Osteoblast (primary cell): Measurements from ENCODE around the gene ORM1. TPM values are rescaled to one million over a fixed set of nuclear protein-coding genes. Genes with fewer than 3 reads are reported as not detected.

ENCODE experiments used
- DNase-seq: peaks from one replicate; pipeline ENCODE4 v3.0.0; 2011; ENCODE audit warnings: low spot score, mixed read lengths; ENCODE audit not compliant: insufficient read length; ENCODE audit errors: missing footprints
- H2AFZ ChIP-seq: 2 replicates; pipeline ENCODE4 v1.6.0; 2011; ENCODE audit warnings: mild to moderate bottlenecking, low read length
- H3K27ac ChIP-seq: 2 replicates; pipeline ENCODE4 v1.5.1; 2011; ENCODE audit warnings: mild to moderate bottlenecking, low read depth, low read length, moderate library complexity
- H3K27me3 ChIP-seq: 2 replicates; pipeline ENCODE4 v1.6.0; 2012; ENCODE audit warnings: mild to moderate bottlenecking, control low read depth, inconsistent platforms, low read length, moderate library complexity; ENCODE audit not compliant: insufficient read depth
- H3K36me3 ChIP-seq: 2 replicates; pipeline ENCODE4 v1.5.1; 2011; ENCODE audit warnings: mild to moderate bottlenecking, low read length, control low read depth, moderate library complexity; ENCODE audit not compliant: insufficient read depth
- H3K4me1 ChIP-seq: 2 replicates; pipeline ENCODE4 v1.5.1; 2011; ENCODE audit warnings: mild to moderate bottlenecking, low read length, control low read depth, moderate library complexity; ENCODE audit not compliant: insufficient read depth
- H3K4me2 ChIP-seq: 2 replicates; pipeline ENCODE4 v1.6.0; 2011; ENCODE audit warnings: mild to moderate bottlenecking, low read length; ENCODE audit not compliant: insufficient read depth
- H3K4me3 ChIP-seq: fragments of 200-600 bp; sonication (generic); 3 replicates; pipeline ENCODE4 v1.5.1; 2012; ENCODE audit warnings: mild to moderate bottlenecking, low read length, inconsistent platforms; ENCODE audit not compliant: insufficient read depth
- H3K79me2 ChIP-seq: 2 replicates; pipeline ENCODE4 v1.6.0; 2012; ENCODE audit warnings: mild to moderate bottlenecking, low read length, control low read depth, inconsistent platforms; ENCODE audit not compliant: insufficient read depth
- H3K9me3 ChIP-seq: 2 replicates; pipeline ENCODE4 v1.5.1; 2011; ENCODE audit warnings: low read depth, low read length, control low read depth
- H4K20me1 ChIP-seq: 2 replicates; pipeline ENCODE4 v1.6.0; 2012; ENCODE audit warnings: mild to moderate bottlenecking, low read length, control low read depth; ENCODE audit not compliant: insufficient read depth
- total RNA-seq: library from RNA; depleted of rRNA; stranded (reverse); fragments of >200 nt; gene quantifications from 2 replicates; pipeline ENCODE4 v1.2.3, GENCODE V29; 2012
- TF ChIP-seq, protein P1 (sequence below): IDR thresholded peaks from 2 replicates; pipeline ENCODE4 v1.5.1; 2011; ENCODE audit warnings: mild to moderate bottlenecking, low read depth, low read length, moderate library complexity; ENCODE audit errors: extremely low read depth

Gene ORM1
- total RNA-seq, 1 donor, result not detected

GRCh38 chr9:114296338-114296737 is 26.6 kb upstream of the ORM1 start:
- no peaks in the 10 kb centered on the region for H3K4me1 ChIP-seq
- H3K4me2 ChIP-seq, result no peak overlapping the region
- H3K9me3 ChIP-seq, result no peaks in the 10 kb centered on the region
- peaks cover 30% of the 10 kb centered on the region for H3K36me3 ChIP-seq
- H2AFZ ChIP-seq, result no peak overlapping the region
- H3K79me2 ChIP-seq, result no peaks in the 10 kb centered on the region
- H3K27me3 ChIP-seq, result no peaks in the 10 kb centered on the region
- DNase-seq, result no peak
- no peaks in the 10 kb centered on the region for H4K20me1 ChIP-seq
- TF ChIP-seq, protein P1, sequence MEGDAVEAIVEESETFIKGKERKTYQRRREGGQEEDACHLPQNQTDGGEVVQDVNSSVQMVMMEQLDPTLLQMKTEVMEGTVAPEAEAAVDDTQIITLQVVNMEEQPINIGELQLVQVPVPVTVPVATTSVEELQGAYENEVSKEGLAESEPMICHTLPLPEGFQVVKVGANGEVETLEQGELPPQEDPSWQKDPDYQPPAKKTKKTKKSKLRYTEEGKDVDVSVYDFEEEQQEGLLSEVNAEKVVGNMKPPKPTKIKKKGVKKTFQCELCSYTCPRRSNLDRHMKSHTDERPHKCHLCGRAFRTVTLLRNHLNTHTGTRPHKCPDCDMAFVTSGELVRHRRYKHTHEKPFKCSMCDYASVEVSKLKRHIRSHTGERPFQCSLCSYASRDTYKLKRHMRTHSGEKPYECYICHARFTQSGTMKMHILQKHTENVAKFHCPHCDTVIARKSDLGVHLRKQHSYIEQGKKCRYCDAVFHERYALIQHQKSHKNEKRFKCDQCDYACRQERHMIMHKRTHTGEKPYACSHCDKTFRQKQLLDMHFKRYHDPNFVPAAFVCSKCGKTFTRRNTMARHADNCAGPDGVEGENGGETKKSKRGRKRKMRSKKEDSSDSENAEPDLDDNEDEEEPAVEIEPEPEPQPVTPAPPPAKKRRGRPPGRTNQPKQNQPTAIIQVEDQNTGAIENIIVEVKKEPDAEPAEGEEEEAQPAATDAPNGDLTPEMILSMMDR, result no peak
- H3K27ac ChIP-seq, result no peak overlapping the region
- no peak overlapping the region for H3K4me3 ChIP-seq

- H2AFZ ChIP-seq, result no peak overlapping the region
- no peaks in the 10 kb centered on the region for H3K79me2 ChIP-seq
- H3K4me1 ChIP-seq, result no peaks in the 10 kb centered on the region
- H3K36me3 ChIP-seq, result peaks cover 14% of the 10 kb centered on the region
- no peak overlapping the region for H3K4me3 ChIP-seq
- H3K27me3 ChIP-seq, result no peaks in the 10 kb centered on the region
- no peak for DNase-seq
- no peak overlapping the region for H3K4me2 ChIP-seq
- no peaks in the 10 kb centered on the region for H3K9me3 ChIP-seq
- TF ChIP-seq, protein P1, result no peak
- H3K27ac ChIP-seq, result no peak overlapping the region
- no peaks in the 10 kb centered on the region for H4K20me1 ChIP-seq
These were observed 23.4 kb upstream of the ORM1 start for GRCh38 chr9:114299286-114300152.

DNA sequence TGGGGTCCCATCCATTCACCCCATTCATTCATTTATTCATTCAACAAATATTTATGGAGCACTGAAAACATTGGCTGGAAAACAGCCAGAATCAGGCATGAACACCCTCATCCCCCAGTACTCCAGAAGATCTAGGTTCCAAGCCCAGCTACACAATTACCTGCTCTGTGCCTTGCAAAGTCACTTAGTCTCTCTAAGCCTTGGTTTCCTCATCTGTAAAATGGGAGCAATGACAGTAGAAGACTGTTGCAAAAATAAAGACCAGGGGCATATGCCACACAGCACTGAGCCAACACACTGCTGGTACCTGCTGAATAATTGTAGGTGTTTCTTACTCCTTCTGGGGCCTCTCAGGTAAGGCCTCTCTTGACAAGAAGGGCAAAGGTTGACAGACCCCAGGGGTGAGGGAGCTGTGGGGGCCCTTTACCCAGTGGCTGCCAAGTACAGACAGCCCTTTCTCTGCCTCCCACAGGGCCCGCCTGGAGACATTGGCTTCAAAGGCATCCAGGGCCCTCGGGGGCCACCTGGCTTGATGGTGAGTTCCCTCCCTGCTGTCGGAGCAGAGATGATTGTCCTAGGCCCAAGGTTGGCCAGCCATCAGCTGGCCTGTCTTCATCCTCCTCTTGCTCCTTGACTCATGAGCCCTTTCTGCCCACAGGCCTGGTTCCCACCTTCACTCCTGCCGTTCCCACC is 22.6 kb upstream of the ORM1 start:
- no peak overlapping the region for H3K4me3 ChIP-seq
- H3K36me3 ChIP-seq, result peaks cover 6% of the 10 kb centered on the region
- no peaks in the 10 kb centered on the region for H3K9me3 ChIP-seq
- no peak overlapping the region for H2AFZ ChIP-seq
- no peaks in the 10 kb centered on the region for H4K20me1 ChIP-seq
- H3K79me2 ChIP-seq, result no peaks in the 10 kb centered on the region
- no peak overlapping the region for H3K4me2 ChIP-seq
- no peak overlapping the region for H3K27ac ChIP-seq
- TF ChIP-seq, protein P1, result no peak
- DNase-seq, result no peak
- H3K27me3 ChIP-seq, result no peaks in the 10 kb centered on the region
- H3K4me1 ChIP-seq, result no peaks in the 10 kb centered on the region
